ENCODE measurements around the gene UMPS.
A peak's percentile ranks its signal among the peaks of the same experiment; 100 is the strongest.
"Not testable (repeated sequence)": the region's sequence is repeated elsewhere in the genome, so short reads cannot be mapped to it uniquely, and the experiment has no call there.

Gene UMPS

DNA sequence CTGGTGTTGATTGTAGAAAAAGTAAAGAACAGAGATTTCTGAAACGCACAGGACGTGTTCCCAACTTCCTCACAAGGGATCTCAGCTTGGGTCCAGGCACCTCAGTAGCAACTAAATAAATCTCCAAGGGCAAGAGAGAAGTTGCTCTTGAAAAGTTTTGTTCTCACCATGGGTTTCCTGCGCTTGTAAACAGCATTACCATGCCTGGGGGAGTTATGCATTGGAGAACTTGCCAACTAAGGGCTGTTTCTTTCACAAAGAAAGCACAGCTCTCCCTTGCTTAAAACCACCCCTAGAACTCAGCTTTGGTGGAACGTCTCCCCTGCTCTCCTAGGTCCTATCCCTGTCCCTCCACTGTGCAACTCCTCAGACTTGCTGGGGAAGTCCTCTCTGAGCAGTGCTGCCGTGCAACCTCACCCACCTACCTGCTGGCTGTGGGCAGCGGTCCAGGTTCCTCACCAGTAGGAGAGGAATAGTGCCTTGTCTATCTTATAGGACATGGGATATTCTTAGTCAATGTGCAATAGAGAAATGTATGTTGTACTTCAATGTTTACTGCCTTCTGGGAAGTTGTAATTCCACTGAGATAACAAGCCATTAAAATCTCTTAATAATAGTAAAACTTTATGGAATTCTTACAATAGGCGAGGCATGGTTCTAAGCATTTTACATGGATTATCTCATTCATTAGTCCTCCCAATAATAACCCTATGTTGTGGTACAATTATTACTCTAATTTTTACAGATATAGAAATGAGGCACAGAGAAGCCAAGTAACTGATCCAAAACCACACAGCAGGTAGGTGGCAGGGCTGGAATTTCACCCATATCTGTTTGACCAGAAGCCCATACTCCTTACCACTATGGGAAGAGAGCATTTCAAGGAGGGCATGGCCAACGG, 51.5 kb downstream of the UMPS start:
- DNase-seq, result no peak

DNA sequence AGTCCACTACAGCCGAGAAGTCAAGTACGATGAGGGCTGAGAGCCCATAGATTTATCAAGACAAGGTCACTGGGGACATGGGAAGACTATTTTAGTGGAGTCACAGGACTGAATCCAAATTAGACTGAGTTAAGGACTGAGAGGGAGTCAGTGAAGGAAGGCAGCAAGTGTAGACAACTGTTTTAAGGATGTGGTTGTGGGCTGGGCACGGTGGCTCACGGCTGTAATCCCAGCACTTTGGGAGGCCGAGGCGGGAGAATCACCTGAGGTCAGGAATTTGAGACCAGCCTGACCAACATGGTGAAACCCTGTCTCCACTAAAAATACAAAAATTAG, 52.1 kb downstream of the UMPS start:
- not testable (repeated sequence) for DNase-seq

DNA sequence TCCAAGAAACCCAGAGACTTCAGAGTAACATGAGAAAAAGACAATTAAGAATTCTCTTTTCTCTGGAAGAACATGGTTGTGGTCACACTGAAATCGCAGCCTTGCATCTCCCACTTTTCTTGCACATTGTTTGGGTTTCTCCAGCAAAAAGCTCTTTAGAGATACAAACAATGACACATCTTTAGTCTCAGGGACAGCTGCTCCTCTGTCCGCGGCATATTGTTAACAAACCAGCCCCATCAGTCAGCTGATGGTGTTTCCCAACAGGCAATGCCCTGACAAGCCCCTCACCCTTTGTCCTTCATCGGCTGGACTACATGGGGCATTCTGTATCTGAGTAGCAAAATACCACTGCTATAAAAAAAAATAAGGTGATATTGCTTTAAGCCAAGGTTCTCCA, 53.4 kb downstream of the UMPS start:
- no peak for DNase-seq

DNA sequence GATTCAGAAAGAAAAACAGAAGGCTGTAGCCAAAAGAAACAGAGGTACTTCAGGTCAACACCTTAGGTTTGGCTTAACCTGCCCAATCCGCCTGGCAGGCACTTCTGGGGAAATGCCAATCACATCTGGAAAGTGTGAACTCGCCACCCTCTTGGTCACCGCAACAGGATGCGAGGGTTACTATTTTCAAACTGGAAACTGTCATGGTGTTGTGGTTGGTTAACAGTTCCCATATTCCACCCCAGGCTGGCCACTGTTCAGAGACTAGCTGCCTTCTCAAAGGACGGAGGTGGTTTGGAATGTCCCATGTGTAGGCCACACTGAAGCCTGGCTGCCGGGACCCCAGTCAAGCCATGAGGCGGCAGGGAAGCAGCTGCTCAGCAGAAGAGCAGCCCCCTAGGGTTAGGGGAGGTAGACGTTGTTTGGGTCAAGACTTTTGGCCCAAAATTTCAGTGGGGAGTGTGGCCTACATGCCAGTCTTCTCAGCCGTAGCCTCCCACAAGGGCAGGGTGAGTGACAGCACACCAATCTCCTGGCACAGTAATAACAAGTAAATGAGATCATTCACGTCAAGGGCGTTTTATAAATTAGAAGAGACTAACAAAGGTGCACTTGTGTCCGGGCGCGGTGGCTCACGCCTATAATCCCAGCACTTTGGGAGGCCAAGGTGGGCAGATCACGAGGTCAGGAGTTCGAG, 54.6 kb downstream of the UMPS start:
- DNase-seq, result no peak

- DNase-seq, result no peak
These were observed 55.7 kb downstream of the UMPS start for GRCh38 chr3:124785973-124786372.

GRCh38 chr3:124786511-124787241, 56.4 kb downstream of the UMPS start:
- DNase-seq, result peak; percentile 28

GRCh38 chr3:124787476-124788195, 57.4 kb downstream of the UMPS start:
- DNase-seq, result no peak

DNA sequence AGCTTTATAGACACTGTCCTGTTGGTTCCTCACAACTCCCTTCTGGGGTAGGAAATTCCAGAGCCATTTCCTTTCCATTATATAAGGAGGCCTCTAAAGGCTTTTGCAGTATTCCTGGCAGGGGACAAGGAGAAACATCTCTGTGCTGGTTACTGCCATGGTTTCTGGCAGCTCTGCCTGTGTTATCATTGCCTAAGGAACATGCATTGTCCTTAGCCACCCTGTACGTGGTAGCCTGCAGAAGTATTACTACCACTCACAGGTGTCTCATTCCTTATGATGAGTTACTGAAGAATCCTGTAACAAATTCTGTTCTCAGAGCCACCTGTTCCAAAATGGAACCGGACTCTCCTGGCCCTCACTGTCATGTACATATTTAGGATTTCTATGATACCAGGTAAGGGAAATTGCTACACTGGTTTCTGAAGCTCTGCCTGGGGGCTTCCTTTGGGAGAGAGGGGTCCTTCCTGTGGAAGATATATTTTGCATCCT, 58.0 kb downstream of the UMPS start:
- no peak for DNase-seq

DNA sequence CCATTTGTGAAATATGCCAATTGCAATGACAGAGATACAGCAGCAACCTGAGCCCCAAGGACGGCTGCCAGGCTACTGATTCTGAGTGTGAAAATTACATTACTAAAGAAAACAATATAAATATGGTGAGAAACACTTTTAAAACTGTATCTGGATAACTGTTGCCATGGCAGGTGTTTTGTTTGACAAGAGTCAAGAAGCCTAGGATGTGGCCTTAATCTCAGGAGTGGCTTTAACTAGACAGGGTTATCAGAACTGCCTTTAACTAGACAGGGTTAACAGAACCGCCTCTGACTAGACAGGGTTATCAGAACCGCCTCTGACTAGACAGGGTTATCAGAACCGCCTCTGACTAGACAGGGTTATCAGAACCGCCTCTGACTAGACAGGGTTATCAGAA, 58.9 kb downstream of the UMPS start:
- not testable (repeated sequence) for DNase-seq

DNA sequence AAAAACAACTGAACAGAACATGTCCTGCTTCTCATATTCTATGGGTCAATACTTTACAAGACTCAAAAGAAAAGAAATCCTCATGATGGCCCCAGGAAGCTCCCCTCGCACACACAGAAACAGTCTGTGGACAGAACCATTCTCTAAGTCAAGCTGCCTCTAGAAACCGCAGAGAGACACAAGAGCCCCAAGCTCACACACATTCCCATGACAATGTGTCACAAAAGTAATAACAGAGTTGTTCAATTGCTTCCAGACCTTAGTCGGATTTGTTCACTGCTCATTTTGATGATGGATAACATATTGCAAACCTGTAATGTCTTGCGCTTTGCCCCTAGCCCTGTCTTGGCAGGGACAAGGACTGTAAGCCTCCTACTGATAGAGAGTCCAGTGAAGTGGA, 60.9 kb downstream of the UMPS start:
- DNase-seq, result peak; percentile 64

GRCh38 chr3:124791639-124792151, 61.4 kb downstream of the UMPS start:
- DNase-seq, result peak; percentile 96

- no peak for DNase-seq
These were observed 62.2 kb downstream of the UMPS start for GRCh38 chr3:124792341-124793040.

DNA sequence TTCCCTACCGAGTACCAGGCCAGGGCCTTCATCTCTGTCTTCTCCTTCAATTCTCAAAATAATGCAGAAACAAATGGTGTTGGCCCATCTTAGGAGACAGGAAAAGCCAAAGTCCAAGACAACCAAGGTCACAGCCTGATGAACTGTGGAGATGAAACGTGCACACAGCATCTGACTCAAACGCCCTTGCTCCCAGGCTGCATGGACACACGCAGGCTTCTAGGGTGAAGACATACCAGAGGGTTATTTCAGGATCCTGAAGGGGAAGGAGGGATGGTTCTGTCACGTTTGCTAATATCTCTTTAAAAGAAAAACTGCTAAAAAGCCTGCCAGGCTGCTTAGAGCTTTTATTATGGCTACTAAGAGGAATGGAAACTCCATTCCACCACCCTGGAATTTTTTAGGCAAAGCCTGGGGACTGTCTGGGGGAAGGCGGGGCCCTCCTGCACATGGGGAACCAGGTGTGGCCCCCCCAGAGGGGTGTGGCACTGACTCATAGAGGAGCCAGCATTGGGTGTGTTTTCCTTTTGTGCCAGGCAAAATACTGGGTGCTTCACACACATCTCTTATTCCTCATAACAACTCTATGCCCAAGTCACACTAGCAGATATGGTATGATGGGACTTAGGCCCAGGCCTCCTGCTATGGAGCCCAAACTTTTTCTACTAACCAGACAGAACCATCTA, 62.9 kb downstream of the UMPS start:
- DNase-seq, result peak; percentile 29

GRCh38 chr3:124796477-124796876, 66.2 kb downstream of the UMPS start:
- no peak for DNase-seq

- no peak for DNase-seq
These were observed 67.2 kb downstream of the UMPS start for GRCh38 chr3:124797426-124797945.

All from EL (cell line).